ENCODE measurements around the gene THAP2.

DNA sequence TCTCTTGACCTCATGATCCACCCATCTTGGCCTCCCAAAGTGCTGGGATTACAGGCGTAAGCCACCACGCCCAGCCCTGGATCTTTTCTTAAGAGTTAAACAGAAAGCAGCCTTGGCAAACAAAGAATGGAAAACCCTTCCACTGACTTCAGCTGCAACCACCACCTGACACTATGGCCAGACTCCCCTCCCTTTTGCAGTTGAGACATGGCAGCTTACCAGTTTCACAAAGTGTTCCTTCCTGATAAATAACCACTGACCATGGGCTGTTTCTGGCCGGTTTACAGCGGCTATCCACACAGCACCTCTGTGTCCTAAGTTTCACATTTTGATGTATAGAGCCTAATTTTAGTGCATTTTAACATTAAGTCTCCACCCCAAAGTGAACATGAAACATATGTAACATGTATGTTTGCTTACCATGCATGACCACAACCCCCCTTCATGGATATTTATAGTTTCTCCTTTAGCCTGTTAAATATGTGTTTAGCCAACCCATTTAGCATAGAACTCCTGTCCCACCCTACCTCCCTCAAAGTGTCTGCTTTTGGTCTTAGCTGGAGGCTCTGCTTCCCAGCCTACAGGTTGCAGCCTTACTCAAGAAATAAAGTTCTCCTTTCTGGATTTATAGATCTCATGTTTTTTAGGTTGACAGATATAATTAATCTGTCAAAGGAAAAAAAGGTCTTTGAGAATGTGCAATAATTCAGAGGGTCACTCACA, 57.8 kb downstream of the THAP2 start:
- TF ChIP-seq, protein P1, sequence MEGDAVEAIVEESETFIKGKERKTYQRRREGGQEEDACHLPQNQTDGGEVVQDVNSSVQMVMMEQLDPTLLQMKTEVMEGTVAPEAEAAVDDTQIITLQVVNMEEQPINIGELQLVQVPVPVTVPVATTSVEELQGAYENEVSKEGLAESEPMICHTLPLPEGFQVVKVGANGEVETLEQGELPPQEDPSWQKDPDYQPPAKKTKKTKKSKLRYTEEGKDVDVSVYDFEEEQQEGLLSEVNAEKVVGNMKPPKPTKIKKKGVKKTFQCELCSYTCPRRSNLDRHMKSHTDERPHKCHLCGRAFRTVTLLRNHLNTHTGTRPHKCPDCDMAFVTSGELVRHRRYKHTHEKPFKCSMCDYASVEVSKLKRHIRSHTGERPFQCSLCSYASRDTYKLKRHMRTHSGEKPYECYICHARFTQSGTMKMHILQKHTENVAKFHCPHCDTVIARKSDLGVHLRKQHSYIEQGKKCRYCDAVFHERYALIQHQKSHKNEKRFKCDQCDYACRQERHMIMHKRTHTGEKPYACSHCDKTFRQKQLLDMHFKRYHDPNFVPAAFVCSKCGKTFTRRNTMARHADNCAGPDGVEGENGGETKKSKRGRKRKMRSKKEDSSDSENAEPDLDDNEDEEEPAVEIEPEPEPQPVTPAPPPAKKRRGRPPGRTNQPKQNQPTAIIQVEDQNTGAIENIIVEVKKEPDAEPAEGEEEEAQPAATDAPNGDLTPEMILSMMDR (IDR thresholded peaks at IDR 0.05): no peak
- no peak for TF ChIP-seq POLR2A (IDR thresholded peaks at IDR 0.05)
- TF ChIP-seq EP300 (IDR thresholded peaks at IDR 0.05; ENCODE audit: low read depth): no peak
- TF ChIP-seq POLR2AphosphoS5 (IDR thresholded peaks at IDR 0.05): no peak

Data from transverse colon (tissue), 4 donors.